ENCODE data around the gene ZNF613. TPM values are rescaled to one million over a fixed set of nuclear protein-coding genes. Genes with fewer than 3 reads are reported as not detected.

The ZNF613 gene
- total RNA-seq, 1 donor from 2014 or later = 11.8 TPM

Other genes starting within 250 kb of the ZNF613 start
- 27.9 TPM for gene SPACA6, start 234.1 kb upstream of the ZNF613 start, total RNA-seq (ENCODE audit: insufficient read depth, low replicate concordance)
- gene HAS1, start 203.5 kb upstream of the ZNF613 start, total RNA-seq (ENCODE audit: insufficient read depth, low replicate concordance) = not detected
- 13.5 TPM for gene FPR1, start 175.6 kb upstream of the ZNF613 start, total RNA-seq (ENCODE audit: insufficient read depth, low replicate concordance)
- 7.0 TPM for gene FPR2, start 166.3 kb upstream of the ZNF613 start, total RNA-seq (ENCODE audit: insufficient read depth, low replicate concordance)
- gene FPR3, start 132.3 kb upstream of the ZNF613 start, total RNA-seq (ENCODE audit: insufficient read depth, low replicate concordance) = 2.6 TPM
- 45.0 TPM for gene ZNF577, start 39.5 kb upstream of the ZNF613 start, total RNA-seq (ENCODE audit: insufficient read depth, low replicate concordance)
- gene ZNF649, start 22.5 kb upstream of the ZNF613 start, total RNA-seq (ENCODE audit: insufficient read depth, low replicate concordance) = 10.8 TPM
- 13.2 TPM for gene ZNF350, start 59.4 kb downstream of the ZNF613 start, total RNA-seq (ENCODE audit: insufficient read depth, low replicate concordance)
- 18.1 TPM for gene ZNF615, start 80.7 kb downstream of the ZNF613 start, total RNA-seq (ENCODE audit: insufficient read depth, low replicate concordance)
- gene ZNF614, start 100.9 kb downstream of the ZNF613 start, total RNA-seq (ENCODE audit: insufficient read depth, low replicate concordance) = 12.0 TPM
- gene ZNF432, start 121.4 kb downstream of the ZNF613 start, total RNA-seq (ENCODE audit: insufficient read depth, low replicate concordance) = 15.6 TPM
- gene ZNF841, start 168.3 kb downstream of the ZNF613 start, total RNA-seq (ENCODE audit: insufficient read depth, low replicate concordance) = 58.5 TPM
- 19.7 TPM for gene ZNF616, start 212.5 kb downstream of the ZNF613 start, total RNA-seq (ENCODE audit: insufficient read depth, low replicate concordance)
- 11.6 TPM for gene ZNF836, start 244.1 kb downstream of the ZNF613 start, total RNA-seq (ENCODE audit: insufficient read depth, low replicate concordance)

All from umbilical cord (tissue), 1 donor.